Activated naive CD8-positive, alpha-beta T cell treated with anti-CD3 and anti-CD28 coated beads, Interleukin-2, amount 50 U/mL, for 24 hours (primary cell): ENCODE data around the gene TREM1.
"Not testable (repeated sequence)": the region's sequence is repeated elsewhere in the genome, so short reads cannot be mapped to it uniquely, and the experiment has no call there.

Experiments
- ATAC-seq: fragments of 150-1000 bp; cut with Tn5 transposase; one replicate; pipeline ENCODE4 v1.10.0; 2021
- DNase-seq: peaks from one replicate; pipeline ENCODE4 v3.0.0; 2021
- H3K27ac Mint-ChIP-seq: one replicate; pipeline ENCODE4 v1.8.0; 2021; ENCODE audit warnings: mild to moderate bottlenecking, mixed read lengths
- H3K27me3 Mint-ChIP-seq: one replicate; pipeline ENCODE4 v1.8.0; 2021; ENCODE audit warnings: mixed read lengths
- H3K36me3 Mint-ChIP-seq: one replicate; pipeline ENCODE4 v1.8.0; 2021; ENCODE audit warnings: low read depth, mixed read lengths
- H3K4me1 Mint-ChIP-seq: one replicate; pipeline ENCODE4 v1.8.0; 2021; ENCODE audit warnings: mixed read lengths
- H3K4me3 Mint-ChIP-seq: one replicate; pipeline ENCODE4 v1.8.0; 2021; ENCODE audit warnings: mild to moderate bottlenecking, moderate library complexity, mixed read lengths
- H3K9me3 Mint-ChIP-seq: one replicate; pipeline ENCODE4 v1.8.0; 2021; ENCODE audit warnings: mixed read lengths

Gene TREM1

DNA sequence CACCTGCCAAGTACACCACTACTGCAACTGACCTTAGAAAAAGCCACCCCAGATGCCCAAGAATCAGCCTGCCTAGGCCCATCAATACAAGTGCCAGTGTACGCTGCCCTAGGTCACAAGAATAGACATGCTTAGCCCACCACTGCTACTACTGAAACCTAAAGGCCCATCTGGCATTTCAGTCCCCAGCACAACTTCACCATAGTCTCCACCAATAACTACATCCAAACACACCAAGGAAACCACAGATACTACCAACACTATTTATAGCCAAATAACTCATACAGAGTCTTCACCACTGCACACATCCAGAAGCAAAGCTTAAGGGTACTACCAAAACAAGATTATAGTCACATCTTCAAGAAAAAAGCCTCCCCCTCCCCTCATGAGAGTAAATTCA, 30.1 kb downstream of the TREM1 start:
- Mint-ChIP-seq H3K27ac (no peak overlapping the region), H3K9me3 (peaks cover 15% of the 10 kb centered on the region), H3K27me3 (no peaks in the 10 kb centered on the region), H3K4me3 (no peak overlapping the region), H3K36me3 (no peaks in the 10 kb centered on the region), H3K4me1 (peaks cover 5% of the 10 kb centered on the region)
- ATAC-seq (no peak), DNase-seq (no peak)

DNA sequence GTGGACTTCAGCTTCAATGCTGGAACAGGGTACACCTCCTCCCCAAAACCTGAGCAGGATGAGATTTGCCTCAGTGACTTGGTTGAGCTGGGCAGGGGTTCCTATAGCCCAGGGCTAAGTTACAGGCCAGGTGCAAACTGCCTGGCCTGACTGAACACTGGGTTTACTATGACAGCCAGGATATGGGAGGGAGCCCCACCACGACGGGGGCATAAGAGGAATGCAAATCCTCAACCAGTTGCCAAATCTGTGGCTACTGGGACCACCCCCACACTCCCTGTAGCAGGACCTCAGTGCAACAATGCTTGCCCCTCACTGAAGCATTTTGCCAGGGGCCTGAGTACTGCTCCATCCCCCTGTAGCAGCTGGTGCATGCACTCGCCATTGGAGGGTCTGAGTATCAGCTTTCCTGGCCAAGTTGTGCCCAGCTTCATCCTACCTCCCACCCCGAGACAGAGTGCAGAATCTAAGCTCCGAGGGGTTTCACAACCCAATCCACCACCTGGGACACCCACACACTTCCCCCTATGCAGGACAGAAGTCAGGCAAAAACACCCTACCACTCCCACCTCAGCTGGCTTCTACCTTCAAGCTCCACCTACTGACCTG, 30.7 kb downstream of the TREM1 start:
- Mint-ChIP-seq H3K27me3 (no peaks in the 10 kb centered on the region), H3K36me3 (no peaks in the 10 kb centered on the region), H3K27ac (no peak overlapping the region), H3K4me1 (peaks cover 5% of the 10 kb centered on the region), H3K4me3 (no peak overlapping the region), H3K9me3 (peaks cover 14% of the 10 kb centered on the region)
- ATAC-seq (no peak), DNase-seq (no peak)

DNA sequence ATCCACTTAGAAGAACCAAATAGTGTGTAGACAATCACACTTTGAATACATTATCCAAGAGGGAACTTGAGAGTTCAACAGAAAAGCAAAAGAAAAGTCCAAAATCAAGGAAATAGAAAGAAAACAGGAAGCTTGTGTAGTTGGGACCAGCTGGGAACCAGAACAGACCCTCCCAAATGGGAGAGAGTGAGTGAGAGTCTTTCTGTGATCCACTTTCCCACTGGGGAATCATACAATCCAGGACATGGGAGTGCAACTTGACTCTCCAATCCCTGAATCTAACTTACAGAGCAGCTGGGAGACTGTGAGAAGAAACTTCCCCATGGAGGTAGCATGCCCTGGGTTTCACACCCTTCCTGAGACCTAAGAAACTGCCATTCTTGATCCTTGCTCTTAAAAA, 31.4 kb downstream of the TREM1 start:
- Mint-ChIP-seq H3K27me3 (no peaks in the 10 kb centered on the region), H3K27ac (no peak overlapping the region), H3K4me3 (no peak overlapping the region), H3K36me3 (no peaks in the 10 kb centered on the region), H3K4me1 (peaks cover 5% of the 10 kb centered on the region), H3K9me3 (peaks cover 10% of the 10 kb centered on the region)
- ATAC-seq, result no peak
- DNase-seq, result no peak

DNA sequence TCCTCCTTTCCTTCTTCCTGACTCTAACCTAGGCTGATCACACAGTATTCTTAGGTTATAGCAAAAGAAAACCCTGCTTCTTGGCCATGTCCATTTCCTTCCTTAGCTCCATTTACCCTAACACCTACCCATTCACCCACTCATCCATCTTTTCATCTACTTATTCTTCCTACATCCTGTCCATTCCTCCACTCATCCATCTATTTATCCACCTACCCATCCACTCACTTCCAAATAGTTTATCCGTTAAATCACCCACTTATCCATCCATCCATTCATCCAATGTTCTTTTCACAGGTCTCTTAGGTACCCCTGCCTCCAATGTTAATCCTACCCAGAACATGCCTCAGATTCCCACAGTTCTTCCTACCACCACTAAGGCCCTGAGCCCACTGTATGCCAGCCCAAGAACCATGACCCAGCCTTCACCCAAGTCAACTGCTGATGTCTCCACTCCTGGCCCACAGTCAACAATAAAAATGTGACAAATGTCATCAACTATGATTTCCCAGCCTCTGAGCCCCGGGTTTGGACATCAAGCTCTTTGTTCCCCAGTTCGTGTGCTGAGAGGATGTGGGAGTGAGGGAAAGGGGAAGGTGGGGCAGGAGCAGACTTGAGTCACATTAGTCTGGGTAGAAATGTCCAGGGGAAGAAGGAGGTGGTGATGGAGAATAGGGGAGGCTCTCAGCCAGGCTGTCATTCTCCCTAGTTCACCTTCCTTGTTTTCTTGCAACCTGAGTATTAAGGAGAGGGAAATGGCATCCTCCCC, 33.9 kb downstream of the TREM1 start:
- no peak for ATAC-seq
- Mint-ChIP-seq H3K4me3 (no peak overlapping the region), H3K9me3 (no peaks in the 10 kb centered on the region), H3K27ac (no peak overlapping the region), H3K27me3 (no peaks in the 10 kb centered on the region), H3K36me3 (no peaks in the 10 kb centered on the region), H3K4me1 (peaks cover 16% of the 10 kb centered on the region)
- no peak for DNase-seq

DNA sequence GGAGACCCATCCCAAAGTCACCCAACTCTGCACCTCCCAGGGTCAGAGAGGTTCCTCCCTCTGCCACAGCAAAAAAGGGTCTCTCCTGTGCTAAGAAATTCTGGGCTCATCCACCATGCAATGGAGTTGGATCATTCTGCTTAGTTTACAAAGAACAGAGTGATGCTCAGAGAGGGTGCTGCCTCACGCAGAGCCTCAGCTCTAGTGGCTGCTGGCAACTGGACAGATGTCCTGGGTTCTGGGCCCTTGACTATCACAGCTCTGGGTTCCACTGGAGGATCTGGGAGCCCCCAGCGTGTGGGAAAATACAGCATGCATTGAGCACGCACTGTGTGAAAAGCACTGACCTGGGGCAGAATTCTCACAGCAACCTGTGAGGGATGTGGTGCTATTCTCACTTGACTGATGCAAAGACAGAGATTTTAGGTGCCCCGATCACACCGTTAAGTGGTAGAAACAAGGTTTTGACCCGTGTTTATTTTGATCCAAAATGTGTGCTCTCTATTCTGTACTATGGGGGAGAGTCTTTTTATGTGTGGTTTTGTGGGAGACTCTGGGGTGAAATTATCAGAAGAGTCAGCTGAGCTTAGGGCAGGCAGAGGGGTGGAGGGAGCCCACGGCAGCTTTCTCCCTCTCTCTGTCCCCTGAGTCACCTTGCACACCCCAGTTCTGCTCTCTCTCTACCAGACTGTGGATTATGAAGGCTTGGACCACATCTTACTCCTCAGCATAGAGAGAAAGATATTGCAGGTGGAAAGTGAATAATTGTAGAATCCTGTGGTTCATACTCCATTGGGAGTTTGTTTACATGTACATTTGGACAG, 38.4 kb downstream of the TREM1 start:
- no peak overlapping the region for H3K27ac Mint-ChIP-seq
- H3K4me3 Mint-ChIP-seq, result no peak overlapping the region
- peaks cover 14% of the 10 kb centered on the region for H3K4me1 Mint-ChIP-seq
- DNase-seq, result no peak
- H3K36me3 Mint-ChIP-seq, result no peaks in the 10 kb centered on the region
- H3K9me3 Mint-ChIP-seq, result no peaks in the 10 kb centered on the region
- no peak for ATAC-seq
- H3K27me3 Mint-ChIP-seq, result peaks cover 2% of the 10 kb centered on the region

DNA sequence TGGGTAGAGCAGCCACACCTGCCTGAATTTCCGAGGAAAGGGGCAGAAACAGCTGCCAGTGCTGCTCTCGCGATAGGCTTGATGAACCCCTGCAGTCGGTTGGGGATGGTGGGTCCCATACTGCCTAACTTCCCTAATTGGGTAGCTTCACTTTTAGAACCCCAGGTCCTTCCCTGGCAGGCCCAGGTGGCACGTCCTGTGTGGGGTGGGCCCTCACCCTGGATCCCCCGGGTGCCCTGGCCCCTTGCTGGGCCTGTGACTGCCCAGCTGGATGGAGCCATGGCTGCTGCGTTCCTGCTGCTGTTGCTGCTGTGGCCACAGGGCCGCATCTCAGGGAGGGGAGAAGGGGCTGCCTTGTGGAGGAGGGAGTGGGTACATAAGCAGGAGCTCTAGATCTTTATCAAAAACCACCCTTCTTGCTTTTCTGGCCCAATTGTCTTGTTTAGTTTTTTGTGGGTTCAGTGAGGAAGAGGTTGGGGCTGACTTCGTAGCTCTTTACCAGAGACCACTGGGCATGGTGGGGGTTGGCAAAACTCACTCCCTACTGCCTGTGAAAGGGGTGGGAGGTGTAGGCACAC, 39.1 kb downstream of the TREM1 start:
- no peaks in the 10 kb centered on the region for H3K9me3 Mint-ChIP-seq
- H3K27me3 Mint-ChIP-seq, result peaks cover 2% of the 10 kb centered on the region
- no peaks in the 10 kb centered on the region for H3K36me3 Mint-ChIP-seq
- no peak overlapping the region for H3K4me3 Mint-ChIP-seq
- peaks cover 14% of the 10 kb centered on the region for H3K4me1 Mint-ChIP-seq
- no peak overlapping the region for H3K27ac Mint-ChIP-seq
- DNase-seq, result no peak
- no peak for ATAC-seq

DNA sequence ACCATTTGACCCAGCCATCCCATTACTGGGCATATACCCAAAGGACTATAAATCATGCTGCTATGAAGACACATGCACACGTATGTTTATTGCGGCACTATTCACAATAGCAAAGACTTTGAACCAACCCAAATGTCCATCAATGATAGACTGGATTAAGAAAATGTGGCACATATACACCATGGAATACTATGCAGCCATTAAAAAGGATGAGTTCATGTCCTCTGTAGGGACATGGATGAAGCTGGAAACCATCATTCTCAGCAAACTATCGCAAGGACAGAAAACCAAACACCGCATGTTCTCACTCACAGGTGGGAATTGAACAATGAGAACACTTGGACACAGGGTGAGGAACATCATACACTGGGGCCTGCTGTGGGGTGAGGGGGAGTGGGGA, 40.0 kb downstream of the TREM1 start:
- not testable (repeated sequence) for H3K27me3 Mint-ChIP-seq, ATAC-seq, H3K27ac Mint-ChIP-seq, H3K9me3 Mint-ChIP-seq, H3K36me3 Mint-ChIP-seq, DNase-seq, H3K4me3 Mint-ChIP-seq
- peaks cover 14% of the 10 kb centered on the region for H3K4me1 Mint-ChIP-seq

DNA sequence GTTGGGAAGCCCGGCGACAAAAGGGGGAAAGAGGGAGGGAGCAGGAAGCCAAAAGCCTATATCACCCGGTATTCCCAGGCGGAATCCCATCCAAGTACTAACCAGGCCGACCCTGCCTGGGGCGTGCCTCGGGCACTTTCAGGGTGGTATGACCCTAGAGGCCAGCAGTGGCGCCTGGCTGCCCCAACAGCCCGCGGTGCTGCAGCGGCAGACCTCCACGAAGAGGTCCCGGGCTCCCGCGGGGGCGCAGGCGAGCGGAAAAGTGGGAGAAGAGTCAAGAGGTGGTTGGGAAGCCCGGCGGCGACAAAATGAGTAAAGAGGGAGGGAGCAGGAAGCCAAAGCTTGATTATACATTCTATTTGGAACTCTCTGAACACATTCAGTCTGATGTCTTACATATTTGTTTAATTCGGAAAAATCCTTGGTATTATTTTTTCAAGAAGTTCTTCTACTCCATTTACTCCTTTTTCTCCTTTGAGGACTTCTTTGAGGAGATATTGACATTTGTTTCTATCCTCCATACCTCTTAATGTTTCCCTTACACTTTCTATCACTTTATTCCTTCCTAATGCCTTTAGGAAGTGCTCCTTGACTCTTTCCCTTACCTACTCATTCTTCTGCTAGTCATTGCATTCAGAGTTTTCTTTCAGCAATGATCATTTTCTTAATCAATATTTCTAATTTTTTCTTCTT, 46.9 kb downstream of the TREM1 start:
- DNase-seq (no peak), ATAC-seq (no peak)
- Mint-ChIP-seq H3K27me3 (peaks cover 19% of the 10 kb centered on the region), H3K4me3 (no peak overlapping the region), H3K4me1 (no peaks in the 10 kb centered on the region), H3K36me3 (no peaks in the 10 kb centered on the region), H3K9me3 (no peaks in the 10 kb centered on the region), H3K27ac (no peak overlapping the region)

DNA sequence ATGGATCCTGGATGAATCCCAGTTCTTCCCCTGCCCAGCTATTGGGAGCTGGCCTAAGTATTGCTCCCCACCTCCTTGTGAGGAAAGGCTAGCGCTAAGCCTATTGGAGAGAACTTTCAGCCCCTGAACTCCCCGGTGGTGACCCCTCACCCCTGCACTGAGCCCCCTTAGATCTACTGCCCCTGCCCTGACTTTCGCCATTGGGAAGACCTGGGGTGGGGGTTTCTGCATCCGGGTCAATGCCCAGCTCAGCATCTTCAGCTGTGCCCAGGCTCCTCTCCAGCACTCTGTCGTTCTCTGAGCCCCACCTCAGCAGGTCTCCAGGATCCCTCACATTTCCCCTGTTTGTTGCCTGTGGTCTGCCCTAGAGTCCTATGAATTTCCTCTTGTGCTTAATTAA, 49.4 kb downstream of the TREM1 start:
- no peak overlapping the region for H3K27ac Mint-ChIP-seq
- no peak for ATAC-seq
- peaks cover 17% of the 10 kb centered on the region for H3K27me3 Mint-ChIP-seq
- H3K9me3 Mint-ChIP-seq, result no peaks in the 10 kb centered on the region
- H3K4me3 Mint-ChIP-seq, result no peak overlapping the region
- no peaks in the 10 kb centered on the region for H3K4me1 Mint-ChIP-seq
- no peak for DNase-seq
- no peaks in the 10 kb centered on the region for H3K36me3 Mint-ChIP-seq

DNA sequence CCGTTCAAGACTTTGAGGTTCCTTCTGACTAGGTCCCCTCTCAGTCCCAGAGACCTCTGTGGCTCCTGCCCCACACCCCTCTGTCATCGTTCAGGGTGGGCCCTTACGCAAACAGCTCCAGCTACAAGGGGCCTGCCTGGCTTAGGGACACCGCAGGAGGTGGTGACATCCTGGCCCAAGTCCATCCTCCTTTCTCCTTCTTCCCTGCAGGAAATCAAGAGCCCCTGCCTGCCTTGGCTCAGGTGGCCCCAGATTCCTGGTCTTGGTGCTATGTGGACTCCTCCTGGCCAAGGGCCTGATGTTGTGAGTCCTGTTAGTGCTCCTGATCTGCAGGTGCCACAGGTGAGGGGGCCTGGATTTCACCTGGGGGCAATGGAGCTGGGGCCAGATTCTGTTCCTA, 50.2 kb downstream of the TREM1 start:
- H3K4me3 Mint-ChIP-seq, result no peak overlapping the region
- ATAC-seq (no peak), DNase-seq (no peak)
- peaks cover 17% of the 10 kb centered on the region for H3K27me3 Mint-ChIP-seq
- H3K9me3 Mint-ChIP-seq, result no peaks in the 10 kb centered on the region
- H3K36me3 Mint-ChIP-seq, result no peaks in the 10 kb centered on the region
- H3K27ac Mint-ChIP-seq, result no peak overlapping the region
- no peaks in the 10 kb centered on the region for H3K4me1 Mint-ChIP-seq

DNA sequence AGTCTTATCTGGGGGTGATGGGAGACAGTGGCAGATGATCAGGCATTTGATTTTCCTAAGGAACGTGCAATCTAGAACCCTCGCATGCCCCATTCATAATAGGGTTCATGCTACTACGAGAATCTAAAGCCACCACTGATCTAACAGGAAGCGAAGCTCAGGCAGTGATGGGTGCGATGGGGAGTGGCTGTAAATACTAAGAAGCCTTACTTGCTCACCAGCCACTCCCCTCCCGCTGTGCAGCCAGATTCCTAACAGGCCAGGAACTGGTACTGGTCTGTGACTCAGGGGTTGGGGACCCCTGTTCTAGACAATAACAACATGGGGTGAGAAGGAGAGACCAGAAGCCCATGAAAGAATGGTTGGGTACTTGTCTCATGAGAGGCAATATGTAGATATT, 53.8 kb downstream of the TREM1 start:
- H3K27ac Mint-ChIP-seq, result no peak overlapping the region
- no peaks in the 10 kb centered on the region for H3K36me3 Mint-ChIP-seq
- peaks cover 4% of the 10 kb centered on the region for H3K27me3 Mint-ChIP-seq

DNA sequence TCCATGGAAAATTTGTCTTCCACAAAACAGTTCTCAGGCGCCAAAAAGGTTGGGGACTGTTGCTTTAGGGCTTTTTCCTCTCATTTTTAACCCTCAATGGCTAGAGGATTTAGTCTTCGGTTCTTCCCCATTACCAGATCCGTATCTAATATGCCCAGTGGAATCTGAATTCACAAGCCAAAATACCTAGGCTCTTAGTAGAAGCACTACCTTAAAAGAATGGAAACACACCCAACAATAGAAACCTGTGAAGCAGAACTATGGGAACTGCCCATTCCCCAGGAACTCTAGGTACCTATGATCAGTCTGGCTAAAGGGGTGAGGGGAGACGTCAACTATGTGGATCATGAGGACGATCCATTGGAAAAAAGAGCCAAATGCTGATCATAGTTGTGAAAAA, 55.2 kb downstream of the TREM1 start:
- Mint-ChIP-seq H3K4me3 (no peak overlapping the region), H3K27me3 (no peaks in the 10 kb centered on the region), H3K4me1 (no peaks in the 10 kb centered on the region), H3K9me3 (no peaks in the 10 kb centered on the region), H3K27ac (no peak overlapping the region), H3K36me3 (no peaks in the 10 kb centered on the region)
- no peak for DNase-seq
- ATAC-seq, result no peak

More for the DNA sequence above, 53.8 kb downstream of the TREM1 start:
- DNase-seq (no peak), ATAC-seq (no peak)
- H3K9me3 Mint-ChIP-seq, result no peaks in the 10 kb centered on the region
- no peaks in the 10 kb centered on the region for H3K4me1 Mint-ChIP-seq
- no peak overlapping the region for H3K4me3 Mint-ChIP-seq

DNA sequence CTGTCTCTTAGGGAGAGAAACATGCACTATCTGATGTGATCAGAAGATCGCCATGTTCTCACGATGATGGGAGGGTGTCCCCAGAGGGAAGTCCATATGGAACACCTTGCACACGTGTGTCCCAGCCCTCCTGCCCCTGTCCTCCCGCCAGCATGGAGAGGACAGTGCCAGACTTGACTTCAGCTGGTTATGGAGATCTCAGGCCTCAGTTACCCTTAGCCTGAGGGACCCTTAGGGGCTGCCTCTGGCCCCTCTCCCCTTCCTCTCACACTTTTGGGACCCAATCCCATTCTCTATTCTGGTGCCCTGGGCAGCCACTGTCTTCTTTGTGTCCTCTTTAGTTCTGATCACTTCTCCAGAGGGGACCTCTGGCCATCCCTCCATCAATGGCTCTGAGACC, 56.8 kb downstream of the TREM1 start:
- no peaks in the 10 kb centered on the region for H3K36me3 Mint-ChIP-seq
- H3K9me3 Mint-ChIP-seq, result no peaks in the 10 kb centered on the region
- no peaks in the 10 kb centered on the region for H3K27me3 Mint-ChIP-seq
- ATAC-seq (no peak), DNase-seq (no peak)
- no peaks in the 10 kb centered on the region for H3K4me1 Mint-ChIP-seq
- no peak overlapping the region for H3K4me3 Mint-ChIP-seq
- no peak overlapping the region for H3K27ac Mint-ChIP-seq

DNA sequence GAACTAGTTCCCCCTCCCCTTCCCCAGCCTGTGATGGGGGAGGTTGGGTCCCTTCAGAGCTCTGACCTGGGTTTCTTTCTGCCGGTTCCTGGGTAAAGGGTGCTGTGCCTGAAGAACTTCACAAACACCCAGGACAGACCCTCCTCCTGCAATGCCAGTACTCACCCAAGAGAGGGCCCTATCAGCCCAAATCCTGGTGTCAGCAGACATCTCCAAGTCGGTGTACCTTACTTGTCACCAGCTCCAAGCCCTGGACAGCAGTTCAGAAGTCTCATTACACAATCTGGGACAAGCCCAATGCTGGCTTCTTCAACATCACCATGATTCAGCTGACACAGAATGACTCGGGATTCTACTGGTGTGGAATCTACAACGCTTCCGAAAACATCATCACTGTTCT, 57.9 kb downstream of the TREM1 start:
- H3K36me3 Mint-ChIP-seq, result no peaks in the 10 kb centered on the region
- no peak overlapping the region for H3K27ac Mint-ChIP-seq
- H3K27me3 Mint-ChIP-seq, result no peaks in the 10 kb centered on the region
- no peak overlapping the region for H3K4me3 Mint-ChIP-seq
- H3K9me3 Mint-ChIP-seq, result no peaks in the 10 kb centered on the region
- DNase-seq (no peak), ATAC-seq (no peak)
- H3K4me1 Mint-ChIP-seq, result no peaks in the 10 kb centered on the region
